ENCODE data around the gene IGFBP4.

Gene IGFBP4

DNA sequence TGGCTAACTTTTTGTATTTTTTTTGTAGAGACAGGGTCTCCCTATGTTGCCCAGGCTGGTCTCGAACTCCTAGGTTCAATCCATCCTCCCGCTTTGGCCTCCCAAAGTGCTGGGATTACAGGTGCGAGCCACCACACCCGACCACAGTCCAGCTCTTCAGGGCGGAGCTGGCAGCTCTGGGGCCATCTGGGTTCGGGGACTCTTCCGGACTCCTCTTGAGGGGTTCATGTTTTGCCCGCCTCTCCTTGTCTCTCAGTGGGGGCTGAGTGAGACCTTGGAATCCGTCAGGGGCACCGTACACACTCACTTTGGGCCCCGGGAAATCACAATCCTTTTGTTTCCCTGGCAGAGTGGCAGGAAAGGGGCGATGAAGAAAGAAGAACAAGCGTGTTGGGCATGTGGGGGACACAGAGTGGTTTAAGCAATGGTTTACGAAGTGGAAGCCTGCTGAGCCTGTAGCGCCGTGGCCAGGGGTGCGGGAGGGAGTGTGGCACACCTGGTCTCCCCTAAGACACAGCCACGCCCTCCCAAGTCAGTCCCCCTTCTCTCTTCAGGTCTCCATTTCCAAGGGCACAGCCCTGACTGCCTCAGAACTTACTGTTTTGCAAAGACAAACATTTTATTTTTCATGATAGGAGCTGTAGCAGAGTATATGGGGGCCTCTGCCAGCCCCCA lies 32.1 kb downstream of the IGFBP4 start:
- Histone ChIP-seq H3K36me3 (ENCODE audit: low read depth) (peaks cover 37% of the 10 kb centered on the region), H3K4me3 (ENCODE audit: severe bottlenecking) (no peak overlapping the region), H3K27me3 (ENCODE audit: insufficient read depth, poor library complexity, severe bottlenecking) (no peaks in the 10 kb centered on the region), H3K27ac (ENCODE audit: poor library complexity, severe bottlenecking) (peak overlapping the region; percentile 100), H3K4me1 (ENCODE audit: insufficient read depth, poor library complexity, severe bottlenecking) (peaks cover 10% of the 10 kb centered on the region), H3K9me3 (ENCODE audit: severe bottlenecking) (no peaks in the 10 kb centered on the region)
- peak; percentile 0; the same call in 2 of the 3 replicates for ATAC-seq (ENCODE audit: low read depth)
- TF ChIP-seq CTCF (IDR thresholded peaks at IDR 0.05; ENCODE audit: poor library complexity, severe bottlenecking) = no peak
- DNase-seq (ENCODE audit: low spot score) = no peak

DNA sequence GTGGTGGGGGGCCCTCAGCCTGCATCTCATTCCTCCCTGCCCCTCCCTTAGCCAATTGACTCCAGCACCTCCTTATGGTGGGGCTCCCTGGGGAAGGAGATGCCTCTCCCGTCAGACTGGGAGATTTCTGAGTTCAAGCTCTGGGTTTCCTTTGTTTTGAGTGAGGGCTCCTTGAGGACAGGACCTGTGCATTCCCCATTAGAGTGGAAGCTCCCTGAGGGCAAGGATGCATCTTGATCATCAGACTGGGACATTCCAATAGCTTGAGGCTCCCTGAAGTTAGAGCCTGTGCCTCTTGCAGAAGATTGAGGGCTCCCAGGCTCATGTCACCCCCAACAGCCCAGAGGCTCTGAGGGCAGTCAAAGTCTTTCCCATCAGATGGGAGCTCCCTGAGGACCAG lies 34.5 kb downstream of the IGFBP4 start:
- peak overlapping the region; percentile 100 for H3K27ac ChIP-seq (ENCODE audit: poor library complexity, severe bottlenecking)
- H3K27me3 ChIP-seq (ENCODE audit: insufficient read depth, poor library complexity, severe bottlenecking) = no peaks in the 10 kb centered on the region
- no peaks in the 10 kb centered on the region for H3K4me1 ChIP-seq (ENCODE audit: insufficient read depth, poor library complexity, severe bottlenecking)
- no peak overlapping the region for H3K4me3 ChIP-seq (ENCODE audit: severe bottlenecking)
- peaks cover 61% of the 10 kb centered on the region for H3K36me3 ChIP-seq (ENCODE audit: low read depth)
- no peak for DNase-seq (ENCODE audit: low spot score)
- no peaks in the 10 kb centered on the region for H3K9me3 ChIP-seq (ENCODE audit: severe bottlenecking)
- ATAC-seq (ENCODE audit: low read depth) = no peak
- TF ChIP-seq CTCF (IDR thresholded peaks at IDR 0.05; ENCODE audit: poor library complexity, severe bottlenecking) = no peak

GRCh38 chr17:40478486-40478885 lies 35.2 kb downstream of the IGFBP4 start:
- Histone ChIP-seq H3K27ac (ENCODE audit: poor library complexity, severe bottlenecking) (peak overlapping the region; percentile 100), H3K9me3 (ENCODE audit: severe bottlenecking) (no peaks in the 10 kb centered on the region), H3K4me3 (ENCODE audit: severe bottlenecking) (no peak overlapping the region), H3K36me3 (ENCODE audit: low read depth) (peaks cover 68% of the 10 kb centered on the region), H3K27me3 (ENCODE audit: insufficient read depth, poor library complexity, severe bottlenecking) (no peaks in the 10 kb centered on the region), H3K4me1 (ENCODE audit: insufficient read depth, poor library complexity, severe bottlenecking) (peaks cover under 1% of the 10 kb centered on the region)
- ATAC-seq (ENCODE audit: low read depth) = no peak
- no peak for TF ChIP-seq CTCF (IDR thresholded peaks at IDR 0.05; ENCODE audit: poor library complexity, severe bottlenecking)
- DNase-seq (ENCODE audit: low spot score) = no peak

GRCh38 chr17:40479754-40480480 lies 36.7 kb downstream of the IGFBP4 start:
- Histone ChIP-seq H3K36me3 (ENCODE audit: low read depth) (peaks cover 82% of the 10 kb centered on the region), H3K4me3 (ENCODE audit: severe bottlenecking) (no peak overlapping the region), H3K9me3 (ENCODE audit: severe bottlenecking) (no peaks in the 10 kb centered on the region), H3K27me3 (ENCODE audit: insufficient read depth, poor library complexity, severe bottlenecking) (no peaks in the 10 kb centered on the region), H3K27ac (ENCODE audit: poor library complexity, severe bottlenecking) (peak overlapping the region; percentile 100), H3K4me1 (ENCODE audit: insufficient read depth, poor library complexity, severe bottlenecking) (peaks cover 13% of the 10 kb centered on the region)
- DNase-seq (ENCODE audit: low spot score) (no peak), ATAC-seq (ENCODE audit: low read depth) (no peak)
- TF ChIP-seq CTCF (IDR thresholded peaks at IDR 0.05; ENCODE audit: poor library complexity, severe bottlenecking) = no peak
